GM19328 (cell line): ENCODE data around the gene DMGDH.

ENCODE experiments used
- ATAC-seq: cut with Tn5 transposase; IDR thresholded peaks from one replicate; pipeline ENCODE4 v1.9.1; 2021; ENCODE audit warnings: mild to moderate bottlenecking, moderate library complexity; ENCODE audit not compliant: unreplicated experiment

Gene DMGDH

GRCh38 chr5:78979909-78980308, 89.6 kb downstream of the DMGDH start:
- ATAC-seq: no peak

DNA sequence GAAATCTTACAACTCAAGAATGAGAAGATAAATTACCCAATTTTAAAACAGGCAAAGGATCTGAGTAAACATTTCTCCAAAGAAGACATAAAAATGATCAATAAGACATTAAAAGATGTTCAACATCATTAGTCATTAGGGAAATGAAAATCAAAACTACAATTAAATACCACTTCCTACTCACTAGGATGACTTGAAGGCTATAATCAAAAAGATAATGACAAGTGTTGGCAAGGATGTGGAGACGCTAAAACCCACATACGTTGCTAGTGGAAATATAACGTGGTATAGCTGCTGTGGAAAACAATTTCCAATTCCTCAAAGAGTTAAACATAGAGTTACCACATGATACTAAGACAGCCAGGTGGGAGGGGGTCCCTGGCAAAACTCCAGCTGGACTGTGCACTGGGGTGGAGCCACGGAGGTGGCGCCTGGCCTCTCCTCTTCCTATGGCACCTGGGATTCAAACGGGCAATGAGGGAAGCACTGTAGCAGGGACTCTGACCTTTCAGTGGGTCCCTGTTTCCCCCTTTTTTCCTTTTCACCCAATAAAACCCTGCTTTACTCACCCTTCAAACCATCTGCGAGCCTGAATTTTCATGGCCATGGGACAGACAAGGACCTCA, 90.2 kb downstream of the DMGDH start:
- ATAC-seq: no peak

DNA sequence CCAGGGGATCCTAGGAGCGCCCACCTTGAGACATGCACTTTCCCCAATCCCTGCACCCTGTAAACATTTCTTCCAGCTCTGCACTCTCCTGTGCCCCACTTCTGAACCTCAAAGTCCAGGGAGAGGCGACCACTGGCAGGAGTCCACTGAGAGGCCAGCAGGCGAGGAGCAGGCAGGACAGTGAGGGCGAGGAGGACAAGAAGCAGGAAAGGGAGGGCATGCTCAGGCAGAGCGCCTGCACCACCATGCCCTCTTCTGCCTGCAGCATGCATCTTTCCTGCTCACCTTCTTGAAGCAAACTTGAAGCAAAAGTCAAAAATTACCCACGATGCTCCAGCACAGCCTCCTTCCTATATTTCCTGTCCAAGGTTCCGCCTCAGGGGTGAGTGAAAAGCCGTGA, 94.4 kb downstream of the DMGDH start:
- no peak for ATAC-seq

DNA sequence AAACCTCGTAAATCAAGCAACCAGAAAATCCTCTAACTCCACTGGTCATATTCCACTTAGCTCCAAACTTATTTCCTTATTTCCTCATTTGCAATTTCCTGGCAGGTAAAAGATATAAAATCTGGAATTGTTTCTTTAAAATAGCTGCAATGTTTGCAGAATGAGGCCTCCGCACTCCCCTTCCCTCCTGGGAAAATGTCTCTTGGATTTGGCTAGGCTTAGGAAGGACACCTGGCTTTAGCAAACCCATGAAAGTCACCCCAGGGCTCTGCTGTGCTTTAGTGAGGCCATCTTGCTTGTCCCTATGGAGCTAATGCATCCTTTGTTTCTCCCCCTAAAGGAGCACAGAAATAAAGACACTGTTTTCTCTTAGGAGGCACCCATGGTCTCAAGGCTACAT, 94.9 kb downstream of the DMGDH start:
- no peak for ATAC-seq

DNA sequence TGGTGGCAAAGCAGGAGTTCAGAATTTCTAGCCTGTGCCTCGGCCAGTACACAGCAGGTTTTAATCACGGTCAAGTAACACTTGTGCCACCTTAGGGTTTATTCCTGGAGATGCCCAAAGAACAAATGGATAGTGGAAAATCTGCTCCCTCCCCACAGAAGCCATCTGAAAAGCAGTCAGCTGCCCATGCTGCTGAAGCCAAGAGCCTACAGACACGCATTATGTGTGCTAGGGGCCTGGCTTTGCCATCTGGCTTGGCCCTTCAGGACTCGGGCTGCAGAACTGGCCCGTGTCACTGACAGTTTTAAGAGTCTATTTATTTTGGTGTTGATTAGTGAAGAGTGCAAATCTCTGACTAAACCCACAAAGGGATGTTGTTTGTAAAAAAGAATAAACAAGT, 95.5 kb downstream of the DMGDH start:
- ATAC-seq: no peak

DNA sequence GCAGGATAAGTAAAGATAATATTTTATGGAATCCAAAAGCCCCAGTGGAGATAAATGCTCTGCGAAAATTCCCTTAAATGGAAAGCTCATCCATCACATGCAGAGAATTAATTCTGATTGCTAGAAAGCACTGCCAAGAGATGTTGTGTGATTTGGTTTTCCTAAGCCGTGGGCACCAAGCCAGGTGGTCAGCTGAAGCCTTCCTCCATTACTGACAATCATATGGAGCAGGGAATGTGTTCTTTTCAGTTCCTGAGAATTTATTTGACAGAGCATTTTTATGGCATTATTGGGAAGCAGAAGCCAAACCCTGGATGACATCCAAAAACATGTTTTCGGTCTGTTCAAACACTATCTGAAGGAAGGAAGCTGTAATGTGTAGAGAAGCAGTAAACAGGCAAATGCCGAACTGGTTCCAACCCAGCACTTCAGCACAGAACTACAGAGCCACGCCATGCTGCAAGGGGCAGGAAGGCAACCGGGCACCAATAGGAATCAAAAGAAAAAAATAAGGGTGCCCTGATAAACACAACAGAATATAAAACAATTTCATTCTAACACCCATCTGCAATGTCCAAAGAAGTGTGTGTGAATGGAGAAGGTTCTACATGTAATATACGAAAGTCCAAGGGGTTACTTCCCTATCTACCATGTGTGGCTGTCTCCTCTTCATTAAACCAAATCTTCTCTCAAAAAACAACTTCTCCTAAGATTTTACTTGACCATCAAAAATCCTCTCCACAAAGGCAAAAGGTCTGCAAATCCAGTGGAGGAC, 96.6 kb downstream of the DMGDH start:
- no peak for ATAC-seq

DNA sequence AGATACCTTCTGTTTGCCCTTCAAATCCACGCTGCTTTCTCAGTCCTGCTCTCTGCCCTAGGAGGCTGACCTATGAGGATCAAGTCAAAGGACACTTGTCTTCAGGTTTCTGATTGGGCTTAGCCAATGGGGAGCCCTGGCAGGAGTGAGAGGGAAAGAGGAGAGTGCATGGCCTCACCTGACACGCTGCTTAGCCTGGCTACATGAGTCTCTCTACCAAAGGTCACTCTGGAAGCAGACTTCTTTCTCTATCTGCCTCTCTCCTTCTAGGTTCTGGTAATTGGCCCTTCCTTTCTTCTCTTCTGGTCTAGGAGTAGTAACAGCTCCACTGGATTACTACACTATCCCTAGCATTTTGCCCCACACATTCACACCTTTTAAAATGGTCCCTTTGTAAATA, 97.5 kb downstream of the DMGDH start:
- ATAC-seq: no peak

DNA sequence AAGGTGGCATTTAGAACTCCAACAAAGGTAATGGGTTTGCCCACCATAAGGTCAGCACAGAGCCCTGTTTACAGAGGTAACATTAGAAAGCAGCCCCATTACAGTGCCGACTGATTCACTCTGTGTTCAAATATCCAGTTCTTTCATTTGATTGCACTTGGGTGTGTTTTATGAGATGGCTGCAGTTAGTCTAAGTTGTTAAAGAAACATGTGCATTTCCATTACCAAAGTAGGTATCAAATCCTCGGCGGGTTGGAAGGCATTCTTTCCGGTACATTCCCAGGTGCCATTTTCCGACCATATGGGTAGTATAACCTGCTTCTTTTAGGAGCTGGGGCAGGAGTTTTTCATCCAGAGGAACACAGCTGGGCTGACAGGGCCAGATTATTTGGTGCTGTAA, 100.7 kb downstream of the DMGDH start:
- no peak for ATAC-seq

DNA sequence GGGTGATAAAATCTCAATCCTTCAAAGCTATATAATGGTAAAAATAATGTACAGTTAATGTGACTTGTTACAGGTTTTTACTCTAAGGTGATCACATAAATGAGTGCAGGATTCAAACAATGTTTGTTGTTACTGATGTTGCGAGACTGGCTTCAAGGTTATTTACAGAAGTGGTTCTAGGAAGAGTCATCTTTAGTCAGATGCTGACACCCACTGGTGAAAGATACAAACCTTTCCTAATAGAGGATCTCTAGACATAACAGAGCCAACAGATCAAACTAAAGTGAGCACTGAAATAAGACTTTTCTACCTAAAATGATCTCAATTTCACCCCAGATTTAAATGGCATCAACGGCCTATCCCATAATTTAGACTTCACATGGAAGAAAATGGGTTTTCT, 104.6 kb downstream of the DMGDH start:
- no peak for ATAC-seq

- ATAC-seq: no peak
Observed at GRCh38 chr5:78961743-78962142, 107.7 kb downstream of the DMGDH start.

GRCh38 chr5:78959767-78960166, 109.7 kb downstream of the DMGDH start:
- no peak for ATAC-seq

GRCh38 chr5:78958672-78959445, 110.6 kb downstream of the DMGDH start:
- no peak for ATAC-seq

DNA sequence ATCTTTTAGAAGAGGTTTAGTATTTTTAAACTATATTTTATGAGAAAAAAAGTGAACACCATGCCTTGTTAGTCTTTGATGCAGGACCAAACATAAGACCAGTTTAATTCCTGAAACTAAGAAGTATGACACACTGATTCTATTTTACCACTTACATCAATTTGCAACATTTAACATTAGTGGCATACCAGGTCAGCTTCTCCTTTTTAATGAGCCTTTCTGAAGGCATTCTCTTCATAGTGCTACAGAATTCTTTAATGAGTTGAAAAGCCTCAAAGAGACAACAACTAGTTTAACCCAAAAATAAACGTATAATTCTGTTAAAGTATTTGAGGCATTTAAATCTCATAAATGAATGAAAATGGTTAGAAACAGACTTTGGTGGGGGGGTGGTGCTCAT, 112.6 kb downstream of the DMGDH start:
- no peak for ATAC-seq

GRCh38 chr5:78953092-78953800, 116.2 kb downstream of the DMGDH start:
- no peak for ATAC-seq
